Effector memory CD8-positive, alpha-beta T cell (primary cell): ENCODE results near the gene TYW1B.
"Not testable (repeated sequence)": the region's sequence is repeated elsewhere in the genome, so short reads cannot be mapped to it uniquely, and the experiment has no call there.

ENCODE experiments used
- ATAC-seq: fragments of 150-1000 bp; cut with Tn5 transposase; replicated peaks from 2 replicates; pipeline ENCODE4 v1.10.0; 2021; ENCODE audit warnings: mild to moderate bottlenecking, moderate library complexity
- DNase-seq, 3 experiments: peaks; one replicate each; pipeline ENCODE4 v3.0.0; 2021
- H3K27ac Mint-ChIP-seq, 2 donors: one replicate each; pipeline ENCODE4 v1.8.0; 2022; ENCODE audit warnings: mild to moderate bottlenecking in 2 of 2, mixed read lengths in 2 of 2, moderate library complexity in 2 of 2
- H3K27me3 Mint-ChIP-seq, 2 donors: one replicate each; pipeline ENCODE4 v1.8.0; 2022; ENCODE audit warnings: mixed read lengths in 2 of 2
- H3K36me3 Mint-ChIP-seq: one replicate; pipeline ENCODE4 v1.8.0; 2022; ENCODE audit warnings: mild to moderate bottlenecking, moderate library complexity, mixed read lengths; ENCODE audit not compliant: insufficient read depth
- H3K4me1 Mint-ChIP-seq, 2 donors: one replicate each; pipeline ENCODE4 v1.8.0; 2022; ENCODE audit warnings: low read depth in 2 of 2, mixed read lengths in 2 of 2
- H3K4me3 Mint-ChIP-seq, 2 donors: one replicate each; pipeline ENCODE4 v1.8.0; 2022; ENCODE audit warnings: mild to moderate bottlenecking in 2 of 2, mixed read lengths in 2 of 2, moderate library complexity in 2 of 2
- H3K9me3 Mint-ChIP-seq, 2 donors: one replicate each; pipeline ENCODE4 v1.8.0; 2022; ENCODE audit warnings: mixed read lengths in 2 of 2

TYW1B gene

GRCh38 chr7:72691442-72691841 lies 136.6 kb downstream of the TYW1B start:
- not testable (repeated sequence) for H3K27me3 Mint-ChIP-seq, ATAC-seq, DNase-seq, H3K9me3 Mint-ChIP-seq, H3K27ac Mint-ChIP-seq, H3K4me1 Mint-ChIP-seq, H3K4me3 Mint-ChIP-seq
- peaks cover 19% of the 10 kb centered on the region for H3K36me3 Mint-ChIP-seq

GRCh38 chr7:72690177-72690576 lies 137.8 kb downstream of the TYW1B start:
- not testable (repeated sequence) for H3K27me3 Mint-ChIP-seq, DNase-seq, H3K4me1 Mint-ChIP-seq, H3K4me3 Mint-ChIP-seq, H3K27ac Mint-ChIP-seq, ATAC-seq, H3K9me3 Mint-ChIP-seq
- peaks cover 17% of the 10 kb centered on the region for H3K36me3 Mint-ChIP-seq

GRCh38 chr7:72689344-72689743 lies 138.7 kb downstream of the TYW1B start:
- H3K4me3 Mint-ChIP-seq, H3K9me3 Mint-ChIP-seq, ATAC-seq, H3K27ac Mint-ChIP-seq, H3K4me1 Mint-ChIP-seq, H3K27me3 Mint-ChIP-seq, DNase-seq: not testable (repeated sequence)
- peaks cover 14% of the 10 kb centered on the region for H3K36me3 Mint-ChIP-seq

GRCh38 chr7:72681211-72681610 lies 146.8 kb downstream of the TYW1B start:
- not testable (repeated sequence) for H3K27me3 Mint-ChIP-seq, H3K4me3 Mint-ChIP-seq, ATAC-seq, H3K4me1 Mint-ChIP-seq, H3K9me3 Mint-ChIP-seq, H3K27ac Mint-ChIP-seq, DNase-seq
- peaks cover 15% of the 10 kb centered on the region for H3K36me3 Mint-ChIP-seq

- H3K4me3 Mint-ChIP-seq, H3K27ac Mint-ChIP-seq, ATAC-seq: not testable (repeated sequence)
Observed at GRCh38 chr7:72676880-72677279, 151.1 kb downstream of the TYW1B start.

GRCh38 chr7:72676086-72676690 lies 151.8 kb downstream of the TYW1B start:
- not testable (repeated sequence) for ATAC-seq, H3K27ac Mint-ChIP-seq, DNase-seq, H3K4me1 Mint-ChIP-seq, H3K9me3 Mint-ChIP-seq, H3K27me3 Mint-ChIP-seq, H3K4me3 Mint-ChIP-seq
- peaks cover 13% of the 10 kb centered on the region for H3K36me3 Mint-ChIP-seq

More at GRCh38 chr7:72676880-72677279, 151.1 kb downstream of the TYW1B start:
- H3K9me3 Mint-ChIP-seq, H3K27me3 Mint-ChIP-seq, DNase-seq, H3K4me1 Mint-ChIP-seq: not testable (repeated sequence)
- peaks cover 18% of the 10 kb centered on the region for H3K36me3 Mint-ChIP-seq

GRCh38 chr7:72675686-72676085 lies 152.3 kb downstream of the TYW1B start:
- ATAC-seq, H3K9me3 Mint-ChIP-seq, H3K27me3 Mint-ChIP-seq, DNase-seq, H3K4me1 Mint-ChIP-seq, H3K4me3 Mint-ChIP-seq, H3K27ac Mint-ChIP-seq: not testable (repeated sequence)
- H3K36me3 Mint-ChIP-seq = peaks cover 13% of the 10 kb centered on the region

- H3K27ac Mint-ChIP-seq = no peak overlapping the region
- no peaks in the 10 kb centered on the region for H3K4me1 Mint-ChIP-seq
- no peaks in the 10 kb centered on the region for H3K9me3 Mint-ChIP-seq
- H3K36me3 Mint-ChIP-seq = peaks cover 5% of the 10 kb centered on the region
- no peak overlapping the region for H3K4me3 Mint-ChIP-seq
- H3K27me3 Mint-ChIP-seq = no peaks in the 10 kb centered on the region
- no peak for DNase-seq
- no peak for ATAC-seq
Observed at GRCh38 chr7:72674394-72674793, 153.6 kb downstream of the TYW1B start.

GRCh38 chr7:72670850-72671249 lies 157.2 kb downstream of the TYW1B start:
- H3K4me3 Mint-ChIP-seq, H3K27me3 Mint-ChIP-seq, H3K9me3 Mint-ChIP-seq, H3K27ac Mint-ChIP-seq, H3K4me1 Mint-ChIP-seq, H3K36me3 Mint-ChIP-seq, ATAC-seq, DNase-seq: not testable (repeated sequence)

GRCh38 chr7:72668435-72668834 lies 159.6 kb downstream of the TYW1B start:
- H3K9me3 Mint-ChIP-seq, H3K36me3 Mint-ChIP-seq, DNase-seq, H3K4me1 Mint-ChIP-seq, H3K27ac Mint-ChIP-seq, H3K4me3 Mint-ChIP-seq, ATAC-seq, H3K27me3 Mint-ChIP-seq: not testable (repeated sequence)

GRCh38 chr7:72667049-72667448 lies 161.0 kb downstream of the TYW1B start:
- not testable (repeated sequence) for H3K36me3 Mint-ChIP-seq, H3K9me3 Mint-ChIP-seq, H3K4me1 Mint-ChIP-seq, ATAC-seq, DNase-seq, H3K4me3 Mint-ChIP-seq, H3K27ac Mint-ChIP-seq, H3K27me3 Mint-ChIP-seq

- not testable (repeated sequence) for H3K27ac Mint-ChIP-seq, H3K36me3 Mint-ChIP-seq, DNase-seq, H3K4me3 Mint-ChIP-seq, H3K4me1 Mint-ChIP-seq, H3K9me3 Mint-ChIP-seq, H3K27me3 Mint-ChIP-seq
- peak; percentile 33 for ATAC-seq
Observed at GRCh38 chr7:72648574-72648973, 179.4 kb downstream of the TYW1B start.

- H3K36me3 Mint-ChIP-seq, DNase-seq, H3K27ac Mint-ChIP-seq, ATAC-seq, H3K4me3 Mint-ChIP-seq, H3K4me1 Mint-ChIP-seq, H3K27me3 Mint-ChIP-seq, H3K9me3 Mint-ChIP-seq: not testable (repeated sequence)
Observed at GRCh38 chr7:72643708-72644107, 184.3 kb downstream of the TYW1B start.

- H3K4me3 Mint-ChIP-seq, H3K27me3 Mint-ChIP-seq, H3K9me3 Mint-ChIP-seq, DNase-seq, H3K27ac Mint-ChIP-seq, H3K4me1 Mint-ChIP-seq, ATAC-seq, H3K36me3 Mint-ChIP-seq: not testable (repeated sequence)
Observed at GRCh38 chr7:72641485-72642248, 186.3 kb downstream of the TYW1B start.
